Small intestine (tissue), 7 donors: ENCODE measurements around the gene CARM1. TPM values are rescaled to one million over a fixed set of nuclear protein-coding genes. Genes with fewer than 3 reads are reported as not detected.

ENCODE experiments used
- DNase-seq, 2 donors: peaks; one replicate each; pipeline versions ENCODE4 v3.0.0 to v3.0.0-alpha.2; 2013
- FAIRE-seq: peaks from 2 replicates; lab custom pipeline; 2012; peaks lifted over from hg19 to GRCh38; lab: Jason Lieb, UNC
- H3K27ac ChIP-seq, 3 donors: one replicate each; pipeline ENCODE4 v1.5.1; 2013; ENCODE audit warnings: low read length in 2 of 3, mild to moderate bottlenecking in 2 of 3, control low read depth in 1 of 3, inconsistent platforms in 1 of 3, low read depth in 1 of 3, moderate library complexity in 1 of 3
- H3K27me3 ChIP-seq, 3 donors: one replicate each; pipeline ENCODE4 v1.6.1; 2013; ENCODE audit warnings: low read length in 3 of 3, inconsistent platforms in 1 of 3; ENCODE audit not compliant: control insufficient read depth in 3 of 3, insufficient read depth in 3 of 3
- H3K36me3 ChIP-seq, 3 donors: one replicate each; pipeline ENCODE4 v1.6.1; 2013; ENCODE audit warnings: low read length in 3 of 3, inconsistent platforms in 1 of 3, low read depth in 1 of 3, mild to moderate bottlenecking in 1 of 3, moderate library complexity in 1 of 3; ENCODE audit not compliant: control insufficient read depth in 3 of 3, insufficient read depth in 2 of 3
- H3K4me1 ChIP-seq, 3 donors: one replicate each; pipeline ENCODE4 v1.6.1; 2013; ENCODE audit warnings: low read length in 2 of 3, inconsistent platforms in 1 of 3, low read depth in 1 of 3, mild to moderate bottlenecking in 1 of 3, moderate library complexity in 1 of 3; ENCODE audit not compliant: control insufficient read depth in 3 of 3, insufficient read depth in 2 of 3
- H3K4me3 ChIP-seq, 3 donors: one replicate each; pipeline ENCODE4 v1.5.1; 2013; ENCODE audit warnings: low read length in 3 of 3, control low read depth in 1 of 3, inconsistent platforms in 1 of 3, low read depth in 1 of 3, mild to moderate bottlenecking in 1 of 3, moderate library complexity in 1 of 3
- H3K9me3 ChIP-seq, 2 donors: one replicate each; pipeline ENCODE4 v1.6.1; 2013; ENCODE audit warnings: low read depth in 1 of 2, low read length in 1 of 2; ENCODE audit not compliant: control insufficient read depth in 2 of 2, insufficient read depth in 1 of 2
- WGBS, 3 donors: extraction: QIAGEN DNeasy Blood & Tissue Kit; methylation state at CpG; one replicate each; pipeline ENCODE4 v1.1.7; 2013; 5-methylcytosine and 5-hydroxymethylcytosine counted together
- polyA plus RNA-seq, 4 donors: library from polyadenylated mRNA; stranded (reverse) in 3 of 4; unstranded in 1 of 4; fragments of 200-250 nt in 3 of 4; fragments of 120-200 nt in 1 of 4; gene quantifications; one replicate each; pipeline versions ENCODE4 v1.2.1 to v1.2.3, GENCODE V29; 2013
- donor health status: healthy with polysubstance abuse.
- donor health status: control.
- donor health status: control.
- donor health status: Bipolar disorder and iron deficiency.
- donor health status: healthy.

CARM1 gene
- polyA plus RNA-seq, 4 donors, result 30.0 to 48.9 (median 37.0) TPM

GRCh38 chr19:10971107-10971726 is 99.9 kb downstream of the CARM1 start:
- H3K27ac ChIP-seq, result no peak overlapping the region
- H3K36me3 ChIP-seq, result peaks cover 0 to 23% (median 0%) of the 10 kb centered on the region in 3 donors
- 93 to 96% (median 93%) methylated on average over 7 to 8 of the region's 8 CpGs for WGBS, 3 donors
- H3K4me1 ChIP-seq, result peaks cover 0 to 24% (median 15%) of the 10 kb centered on the region in 3 donors
- H3K27me3 ChIP-seq, result no peaks in the 10 kb centered on the region
- H3K4me3 ChIP-seq, result no peak overlapping the region
- no peaks in the 10 kb centered on the region for H3K9me3 ChIP-seq
- DNase-seq, result no peak
- FAIRE-seq, result no peak

Other genes with a start within 250 kb of the CARM1 start
- 10 to 100 TPM in 3 of 4 donors, 1 to 10 TPM in 1; 5.7 to 41.6 (median 19.0) TPM for gene SLC44A2, start 246.0 kb upstream of the CARM1 start, polyA plus RNA-seq
- 100 to 1,000 TPM in 2 of 4 donors, 10 to 100 TPM in 2; 37.3 to 170 (median 87.6) TPM for gene ILF3, start 217.2 kb upstream of the CARM1 start, polyA plus RNA-seq
- gene QTRT1, start 170.1 kb upstream of the CARM1 start, polyA plus RNA-seq, result 100 to 1,000 TPM in 1 of 4 donors, 10 to 100 TPM in 3; 45.9 to 107 (median 64.0) TPM
- 100 to 1,000 TPM; 145 to 248 (median 166) TPM for gene DNM2, start 153.5 kb upstream of the CARM1 start, polyA plus RNA-seq
- gene TMED1, start 35.3 kb upstream of the CARM1 start, polyA plus RNA-seq, result 10 to 100 TPM; 21.0 to 31.7 (median 25.6) TPM
- 1 to 10 TPM; 1.1 to 2.6 (median 1.8) TPM for gene C19orf38, start 23.1 kb upstream of the CARM1 start, polyA plus RNA-seq
- gene YIPF2, start 57.1 kb downstream of the CARM1 start, polyA plus RNA-seq, result 10 to 100 TPM; 18.3 to 65.1 (median 40.1) TPM
- gene TIMM29, start 57.3 kb downstream of the CARM1 start, polyA plus RNA-seq, result 10 to 100 TPM; 13.5 to 21.5 (median 17.8) TPM
- 10 to 100 TPM; 54.6 to 71.6 (median 66.1) TPM for gene SMARCA4, start 89.5 kb downstream of the CARM1 start, polyA plus RNA-seq
- 10 to 100 TPM in 3 of 4 donors, 1 to 10 TPM in 1; 6.0 to 40.1 (median 31.1) TPM for gene LDLR, start 217.9 kb downstream of the CARM1 start, polyA plus RNA-seq